BJ (cell line): Measurements from ENCODE around the gene EFHC1. TPM values are rescaled to one million over a fixed set of nuclear protein-coding genes. Genes with fewer than 3 reads are reported as not detected.

Experiments
- CTCF ChIA-PET: fragments of 350-600 bp; formaldehyde crosslinking; extraction: SDS; loops from one replicate; lab custom pipeline; 2021; ENCODE audit warnings: antibody characterized with exemption, inconsistent platforms; lab: Yijun Ruan, JAX
- POLR2A ChIA-PET: fragments of 300-600 bp; sonication (Branson Sonifier 250); formaldehyde crosslinking; extraction: SDS; loops from one replicate; lab custom pipeline; 2021; ENCODE audit warnings: antibody characterized with exemption; lab: Charles Lee
- DNase-seq: peaks from one replicate; pipeline ENCODE4 v3.0.0-alpha.2; 2011; ENCODE audit warnings: low read depth
- H3K27me3 ChIP-seq: 2 replicates; pipeline ENCODE4 v1.6.0; 2011; ENCODE audit warnings: low read length; ENCODE audit not compliant: control insufficient read depth, insufficient read depth
- H3K36me3 ChIP-seq: 2 replicates; pipeline ENCODE4 v1.5.1; 2011; ENCODE audit warnings: low read length; ENCODE audit not compliant: control insufficient read depth, insufficient read depth
- H3K4me3 ChIP-seq: 2 replicates; pipeline ENCODE4 v1.5.1; 2011; ENCODE audit warnings: low read depth, mild to moderate bottlenecking, control low read depth, low read length
- CTCF ChIP-seq: IDR thresholded peaks from 2 replicates; pipeline ENCODE4 v1.5.1; 2011; ENCODE audit warnings: low read depth, mild to moderate bottlenecking, control low read depth, inconsistent platforms, low read length, moderate library complexity; ENCODE audit not compliant: insufficient read depth
- polyA plus RNA-seq: library from polyadenylated mRNA; depleted of rRNA; stranded (reverse); fragments of >200 nt; gene quantifications from 2 replicates; pipeline ENCODE4 v1.2.3, GENCODE V29; 2011; rRNA removed

Gene EFHC1
- polyA plus RNA-seq, 1 experiment, result 16.6 TPM

GRCh38 chr6:52573295-52573694 lies 153.2 kb downstream of the EFHC1 start:
- H3K36me3 ChIP-seq, result no peaks in the 10 kb centered on the region
- ChIA-PET CTCF (interaction anchor here (0.8 to 7.5 kb wide), 6 partner anchors 17 to 157 kb away, joined by 3 to 68 read pairs (median 4); no protein-coding TSS in a partner anchor), POLR2A (interaction anchor here (0.6 to 1.0 kb wide), 3 partner anchors 149 to 156 kb away, joined by 3 to 13 read pairs (median 3); partner anchors contain the start of gene EFHC1)
- DNase-seq, result no peak
- peak overlapping the region; percentile 91 for H3K4me3 ChIP-seq
- TF ChIP-seq CTCF, result peak; percentile 37; the same call in 1 of the 2 replicates
- no peaks in the 10 kb centered on the region for H3K27me3 ChIP-seq

Other genes starting within 250 kb of the EFHC1 start
- gene IL17A, start 234.0 kb upstream of the EFHC1 start, polyA plus RNA-seq, result not detected in 2 replicates
- gene IL17F, start 175.8 kb upstream of the EFHC1 start, polyA plus RNA-seq, result not detected in 2 replicates
- gene MCM3, start 135.6 kb upstream of the EFHC1 start, polyA plus RNA-seq, result 33.3 and 42.2 TPM in 2 replicates
- 2.2 and 2.3 TPM in 2 replicates for gene PAQR8, start 58.2 kb upstream of the EFHC1 start, polyA plus RNA-seq
- gene TRAM2, start 156.7 kb downstream of the EFHC1 start, polyA plus RNA-seq, result 134 and 146 TPM in 2 replicates